Head of caudate nucleus (tissue), 42 donors: Measurements from ENCODE around the gene SUPT3H.
A peak's percentile ranks its signal among the peaks of the same experiment; 100 is the strongest.

Source experiments
- DNase-seq, 42 donors: peaks; one replicate each; pipeline versions ENCODE4 v3.0.0 to v3.0.0-alpha.2; 2020 to 2021; ENCODE audit warnings: mixed read lengths in 7 of 42
- intact Hi-C: fragments of 100-400 bp; cut with DNase I; formaldehyde crosslinking; loops from one replicate; pipeline ENCODE4 v1.15.0; 2022

Gene SUPT3H

GRCh38 chr6:45000833-45001232 is 376.9 kb downstream of the SUPT3H start:
- intact Hi-C loops: no loop called here
- no peak for DNase-seq

GRCh38 chr6:44999066-44999465 is 378.7 kb downstream of the SUPT3H start:
- no peak for DNase-seq
- intact Hi-C loops: no loop called here

- DNase-seq: no peak
- intact Hi-C loops: no loop called here
Observed at GRCh38 chr6:44995486-44996132, 382.1 kb downstream of the SUPT3H start.

- intact Hi-C loops: no loop called here
- DNase-seq: no peak
Observed at GRCh38 chr6:44989391-44989790, 388.3 kb downstream of the SUPT3H start.

GRCh38 chr6:44985006-44985405 is 392.7 kb downstream of the SUPT3H start:
- intact Hi-C loops: no loop called here
- DNase-seq: no peak

- intact Hi-C loops: no loop called here
- DNase-seq: no peak
Observed at GRCh38 chr6:44983467-44984365, 394.0 kb downstream of the SUPT3H start.

- intact Hi-C loops: no loop called here
- DNase-seq: peak in 25 of 42 donors; percentile 8 to 73 (median 40)
Observed at GRCh38 chr6:44980841-44981240, 396.9 kb downstream of the SUPT3H start.

GRCh38 chr6:44976677-44977641 is 400.8 kb downstream of the SUPT3H start:
- DNase-seq: no peak
- intact Hi-C loops: no loop called here

- intact Hi-C loops: no loop called here
- DNase-seq: no peak
Observed at GRCh38 chr6:44974511-44974910, 403.2 kb downstream of the SUPT3H start.

GRCh38 chr6:44972709-44973108 is 405.0 kb downstream of the SUPT3H start:
- intact Hi-C loops: no loop called here
- DNase-seq: no peak

- no peak for DNase-seq
- intact Hi-C loops: no loop called here
Observed at GRCh38 chr6:44969446-44970185, 408.1 kb downstream of the SUPT3H start.

- intact Hi-C loops: no loop called here
- no peak for DNase-seq
Observed at GRCh38 chr6:44967481-44967880, 410.3 kb downstream of the SUPT3H start.

GRCh38 chr6:44966449-44967092 is 411.2 kb downstream of the SUPT3H start:
- intact Hi-C loops: no loop called here
- DNase-seq: no peak

- intact Hi-C loops: no loop called here
- DNase-seq: peak in 1 of 42 donors; percentile 9
Observed at GRCh38 chr6:44965708-44966107, 412.0 kb downstream of the SUPT3H start.

GRCh38 chr6:44960898-44961297 is 416.8 kb downstream of the SUPT3H start:
- no peak for DNase-seq
- intact Hi-C loops: no loop called here

- DNase-seq: no peak
- intact Hi-C loops: no loop called here
Observed at GRCh38 chr6:44959651-44960050, 418.1 kb downstream of the SUPT3H start.

- intact Hi-C loops: no loop called here
- no peak for DNase-seq
Observed at GRCh38 chr6:44957156-44957555, 420.6 kb downstream of the SUPT3H start.

- no peak for DNase-seq
- intact Hi-C loops: no loop called here
Observed at GRCh38 chr6:44956396-44956795, 421.3 kb downstream of the SUPT3H start.
